IPS DF 19.7 (cell line): ENCODE measurements around the gene QKI.

ENCODE experiments used
- DNase-seq: peaks from one replicate; pipeline ENCODE4 v3.0.0-alpha.2; 2013; ENCODE audit warnings: low read depth, low spot score

The QKI gene

DNA sequence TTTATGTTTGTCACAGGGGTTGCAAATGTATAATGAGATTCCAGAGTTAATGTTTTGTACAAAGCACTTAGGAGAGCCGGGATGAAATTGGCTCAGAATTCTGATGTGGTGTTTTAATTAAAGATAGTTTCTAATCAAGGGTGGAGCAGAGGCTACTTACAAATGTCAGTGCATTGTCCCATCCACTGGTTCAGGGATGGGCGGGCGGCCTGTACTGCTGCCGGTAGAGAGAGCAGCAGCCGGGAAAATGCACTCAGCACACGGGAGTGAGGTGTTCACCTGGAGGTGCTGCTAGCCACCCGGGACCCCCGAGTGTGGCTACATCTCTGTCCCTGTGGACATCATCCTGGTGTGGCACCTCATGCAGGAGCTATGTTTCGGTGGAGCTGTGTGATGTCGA, 193.3 kb downstream of the QKI start:
- no peak for DNase-seq

DNA sequence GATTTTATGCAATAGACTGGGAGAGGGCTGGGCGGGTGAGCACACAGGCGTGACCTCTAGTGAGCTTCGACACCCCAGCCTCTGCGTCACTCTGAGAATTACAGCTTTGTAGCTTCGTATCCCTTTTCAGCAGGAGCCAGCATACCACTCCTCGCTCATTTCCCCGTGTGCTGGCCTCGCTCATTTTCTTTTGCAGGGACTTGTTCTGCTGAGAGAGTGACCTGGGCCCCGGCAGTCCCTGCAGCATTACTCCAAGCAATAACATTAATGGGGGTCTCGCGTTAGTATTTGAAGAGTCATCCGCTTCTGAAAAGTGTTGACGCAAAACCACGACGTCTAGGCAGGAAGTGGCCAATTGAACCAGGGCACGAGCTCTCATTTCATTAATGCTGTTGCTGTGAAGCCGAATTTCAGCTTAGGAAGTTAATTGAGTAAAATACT, 193.7 kb downstream of the QKI start:
- no peak for DNase-seq

DNA sequence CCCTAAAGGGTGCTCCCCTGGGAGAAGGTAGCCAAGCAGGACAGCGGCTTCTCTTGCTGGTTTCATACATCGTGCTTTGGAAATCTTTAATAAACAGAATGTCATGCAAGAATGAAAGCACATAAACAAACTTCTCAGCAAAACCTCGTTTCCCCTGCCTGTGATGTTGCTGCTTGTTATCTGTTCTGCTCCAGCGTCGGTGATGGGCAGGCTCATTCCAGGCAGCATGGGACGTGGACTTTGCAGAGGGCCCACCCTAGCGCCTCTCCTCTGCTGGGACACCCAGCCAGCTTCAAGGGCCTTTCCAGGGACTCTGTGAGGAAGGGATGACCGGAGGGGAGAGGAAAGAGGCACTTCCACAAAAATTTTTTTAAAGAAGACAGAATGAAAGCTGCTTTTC, 197.7 kb downstream of the QKI start:
- no peak for DNase-seq

DNA sequence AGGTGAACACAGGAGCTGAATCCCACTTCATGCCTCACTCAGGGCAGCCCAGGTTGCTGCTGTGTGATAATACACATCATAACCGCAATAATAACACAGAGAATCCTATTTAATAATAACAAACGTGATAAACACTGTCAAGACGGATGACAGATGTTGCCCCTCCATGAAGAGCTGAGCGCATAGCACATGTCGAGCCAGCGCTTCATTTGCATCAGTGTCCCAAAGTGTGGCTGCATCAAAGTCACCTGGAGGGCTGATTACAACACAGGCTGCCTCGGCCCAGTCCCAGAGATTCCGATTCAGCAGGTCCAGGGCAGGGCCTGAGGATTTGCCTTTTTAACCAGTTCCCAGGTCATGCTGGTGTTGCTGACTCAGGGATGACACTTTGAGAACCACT, 198.5 kb downstream of the QKI start:
- DNase-seq, result no peak

DNA sequence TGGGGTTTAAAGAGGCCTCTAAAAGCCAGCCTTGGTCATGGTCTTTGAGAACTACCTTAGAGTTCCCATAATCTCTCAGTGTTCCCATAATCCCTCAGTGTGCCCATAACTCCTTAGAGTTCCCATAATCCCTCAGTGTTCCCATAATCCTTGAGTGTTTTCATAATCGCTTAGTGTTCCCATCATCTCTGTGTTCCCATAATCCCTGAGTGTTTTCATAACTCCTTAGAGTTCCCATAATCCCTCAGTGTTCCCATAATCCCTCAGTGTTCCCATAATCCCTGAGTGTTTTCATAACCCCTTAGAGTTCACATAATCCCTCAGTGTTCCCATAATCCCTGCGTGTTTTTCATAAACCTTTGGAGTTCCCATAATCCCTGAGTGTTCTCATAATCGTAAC, 199.2 kb downstream of the QKI start:
- no peak for DNase-seq

DNA sequence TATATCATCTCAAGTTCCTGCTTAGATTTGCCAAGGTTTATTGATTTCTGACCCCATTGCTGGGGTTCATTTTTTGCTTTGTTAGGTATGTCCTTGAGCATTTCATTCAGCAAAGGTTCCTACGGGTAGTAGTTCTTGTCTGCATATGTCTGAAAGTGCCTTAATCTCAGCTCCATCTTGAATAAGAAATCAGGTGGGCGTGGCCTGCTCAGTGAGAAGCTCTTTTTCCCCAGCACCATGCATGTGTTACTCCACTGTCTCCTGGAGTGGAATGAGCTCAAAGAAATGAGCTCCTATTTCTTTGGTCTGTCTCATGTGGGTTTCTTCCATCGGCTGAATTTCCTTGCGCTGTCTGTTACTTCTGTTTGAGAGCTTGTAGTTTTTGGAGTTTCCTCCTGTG, 201.9 kb downstream of the QKI start:
- DNase-seq, result no peak

DNA sequence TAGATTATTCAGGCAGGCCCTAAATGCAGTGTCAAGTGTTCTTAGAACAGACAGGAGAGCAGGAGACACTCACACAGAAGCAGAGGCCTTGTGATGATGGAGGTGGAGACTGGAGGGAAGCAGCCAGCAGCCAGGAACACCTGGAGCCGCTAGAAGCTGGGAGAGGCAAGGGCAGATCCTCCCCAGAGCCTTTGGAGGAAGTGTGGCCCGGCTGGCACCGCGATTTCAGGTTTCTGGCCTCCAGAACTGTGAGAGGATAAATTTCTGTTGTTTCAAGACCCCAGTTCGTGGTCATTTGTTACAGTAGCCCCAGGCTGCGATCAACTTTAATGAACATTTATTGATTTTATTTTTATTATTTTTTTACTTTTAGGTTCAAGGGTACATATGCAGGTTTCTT, 203.0 kb downstream of the QKI start:
- DNase-seq, result no peak

DNA sequence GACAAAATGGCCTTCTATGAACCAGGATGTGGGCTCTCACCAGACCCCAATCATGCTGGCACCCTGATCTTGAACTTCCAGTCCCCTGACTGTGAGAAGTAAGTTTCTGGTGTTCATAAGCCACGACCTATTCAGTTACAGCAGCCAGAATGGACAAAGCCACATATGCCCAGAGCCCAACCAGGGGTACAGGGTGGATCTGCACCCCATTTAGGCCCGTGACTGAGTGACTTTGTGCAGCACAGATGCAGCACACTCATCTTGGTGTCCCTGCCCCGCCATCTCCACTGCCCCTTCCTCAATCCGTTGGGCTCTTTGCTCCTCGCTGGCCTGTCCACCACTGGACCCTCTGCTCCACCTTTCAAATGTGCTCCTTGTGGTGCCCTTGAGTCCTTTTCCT, 205.6 kb downstream of the QKI start:
- no peak for DNase-seq

DNA sequence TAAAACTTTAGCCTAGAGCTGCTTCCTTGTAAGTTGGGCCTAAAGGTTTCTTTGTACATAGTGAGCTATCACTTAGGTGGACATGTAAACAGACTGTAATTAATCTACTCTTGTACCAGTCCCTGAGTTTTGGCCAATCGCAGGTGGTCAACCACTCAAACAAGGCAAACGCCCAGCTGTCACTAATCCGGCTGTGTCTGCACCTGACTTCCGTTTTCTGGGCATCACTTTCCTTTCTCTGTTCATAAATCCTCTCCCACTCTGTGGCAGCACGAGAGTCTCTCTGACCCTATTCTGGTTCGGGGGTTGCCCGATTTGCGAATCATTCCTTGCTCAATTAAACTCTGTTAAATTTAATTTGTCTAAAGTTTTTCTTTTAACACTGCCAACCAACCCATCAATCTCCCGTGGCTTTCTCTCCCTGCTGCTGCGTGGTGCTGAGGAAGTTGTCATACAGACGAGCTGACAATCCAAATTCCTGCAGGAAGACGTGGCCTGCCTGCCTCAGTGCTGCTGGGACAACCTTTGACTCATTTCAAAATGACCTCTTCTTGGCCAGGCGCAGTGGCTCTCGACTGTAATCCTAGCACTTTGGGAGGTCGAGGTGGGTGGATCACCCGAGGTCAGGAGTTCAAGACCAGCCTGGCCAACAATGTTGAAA, 206.3 kb downstream of the QKI start:
- DNase-seq, result no peak

DNA sequence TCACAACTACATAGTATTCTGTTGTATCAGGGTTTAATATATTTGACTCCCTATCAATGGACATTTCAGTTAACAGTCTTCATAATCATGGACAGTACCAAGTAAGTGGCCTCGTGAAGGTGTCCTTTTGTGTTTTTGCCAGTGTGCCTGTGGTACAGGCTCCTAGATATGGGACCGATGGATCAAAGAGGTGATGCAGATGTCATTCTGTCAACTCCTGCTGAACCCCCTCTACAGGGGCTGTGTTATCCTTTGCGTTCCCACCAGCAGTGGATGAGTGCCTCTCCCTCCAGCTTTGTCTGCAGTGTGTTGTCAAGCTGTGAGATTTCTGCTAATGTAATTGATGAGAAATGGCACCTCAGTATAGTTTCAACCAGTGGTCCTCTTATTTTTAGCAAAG, 210.7 kb downstream of the QKI start:
- DNase-seq, result no peak

DNA sequence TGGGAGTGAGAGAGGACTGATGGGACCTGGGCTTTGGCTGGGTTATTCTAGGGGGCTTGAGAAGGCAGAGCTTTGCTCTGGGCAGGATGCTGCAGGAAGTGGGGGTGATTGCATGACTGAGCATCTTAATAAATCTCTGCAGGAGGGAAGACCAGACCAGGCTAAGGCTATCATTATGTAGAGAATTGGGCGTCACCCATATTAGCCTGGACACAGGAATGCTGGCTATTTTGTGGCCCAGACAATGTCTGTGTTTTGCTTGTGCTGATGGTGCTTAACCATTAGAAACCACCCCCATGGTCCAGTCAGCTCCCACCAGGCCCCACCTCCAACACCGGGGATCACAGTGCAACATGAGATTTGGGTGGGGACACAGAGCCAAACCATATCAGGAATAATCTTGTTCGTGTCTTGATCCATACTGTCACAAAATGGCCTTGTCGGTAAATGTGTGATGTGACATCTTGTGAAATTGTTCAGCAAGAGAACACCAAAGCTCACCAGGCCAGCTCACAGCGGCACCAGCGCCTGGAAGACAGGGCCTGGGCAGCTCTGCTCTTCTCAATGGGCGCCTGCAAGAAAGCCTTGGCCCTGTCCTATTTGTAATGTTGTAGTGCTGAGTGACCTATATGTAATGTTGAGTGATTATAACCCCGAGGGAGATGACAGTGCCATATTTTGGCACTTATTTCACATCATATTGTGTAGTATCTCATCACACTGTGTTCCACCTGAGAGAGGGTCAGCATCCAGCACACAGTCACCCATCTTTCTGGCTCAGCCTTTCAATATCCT, 211.8 kb downstream of the QKI start:
- DNase-seq, result no peak

DNA sequence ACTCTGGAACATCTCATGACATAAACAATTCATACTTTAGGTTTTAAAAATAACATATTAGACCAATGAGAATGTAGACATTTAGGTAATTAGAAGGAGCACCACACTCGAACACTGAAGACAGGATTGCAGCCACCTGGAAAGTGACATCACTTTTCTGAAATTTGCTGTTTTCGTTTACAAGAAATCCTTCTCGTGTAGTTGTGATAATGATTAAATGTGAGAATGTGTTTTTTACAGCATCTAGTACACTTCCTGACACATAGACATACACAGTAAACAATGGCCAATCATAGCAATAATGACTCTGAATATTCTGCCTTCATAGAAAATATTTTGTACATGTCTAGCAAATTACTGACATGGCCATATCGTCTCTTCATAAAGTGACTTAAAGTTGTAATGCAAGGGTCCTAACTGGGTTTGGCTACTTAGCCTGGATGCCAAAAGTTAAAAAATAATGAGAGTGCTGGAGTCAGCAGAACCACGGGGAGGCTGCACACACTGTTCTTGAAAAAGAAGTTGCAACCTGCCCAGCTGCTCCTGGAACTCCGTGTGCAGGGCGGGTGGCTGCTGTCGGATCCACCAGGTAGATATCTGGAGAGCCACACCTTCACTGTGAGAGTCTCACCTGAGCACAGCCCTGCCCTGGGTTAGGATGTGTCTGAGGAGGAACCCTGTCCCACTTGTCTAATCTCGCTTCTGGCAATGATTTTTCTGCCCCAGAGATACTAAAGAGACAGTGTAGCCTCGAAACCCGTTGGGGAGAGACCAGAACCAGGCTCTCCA, 212.9 kb downstream of the QKI start:
- no peak for DNase-seq
